GM13976 (cell line): ENCODE measurements around the gene PRR14.

Experiments
- DNase-seq: peaks from one replicate; pipeline ENCODE4 v3.0.0; 2012; ENCODE audit warnings: low spot score
- CTCF ChIP-seq: IDR thresholded peaks from 2 replicates; pipeline ENCODE4 v1.5.1; 2012; ENCODE audit warnings: borderline replicate concordance, mild to moderate bottlenecking; ENCODE audit not compliant: insufficient read depth; ENCODE audit errors: extremely low read depth, missing control alignments, control extremely low read depth
- in situ Hi-C: fragments of 300-500 bp; cut with MboI; formaldehyde crosslinking; loops from one replicate; pipeline ENCODE4 v1.12.0; 2022; ENCODE audit warnings: low sequenced_read_pairs, mixed read lengths, inconsistent platforms; ENCODE audit not compliant: unreplicated experiment

The PRR14 gene

DNA sequence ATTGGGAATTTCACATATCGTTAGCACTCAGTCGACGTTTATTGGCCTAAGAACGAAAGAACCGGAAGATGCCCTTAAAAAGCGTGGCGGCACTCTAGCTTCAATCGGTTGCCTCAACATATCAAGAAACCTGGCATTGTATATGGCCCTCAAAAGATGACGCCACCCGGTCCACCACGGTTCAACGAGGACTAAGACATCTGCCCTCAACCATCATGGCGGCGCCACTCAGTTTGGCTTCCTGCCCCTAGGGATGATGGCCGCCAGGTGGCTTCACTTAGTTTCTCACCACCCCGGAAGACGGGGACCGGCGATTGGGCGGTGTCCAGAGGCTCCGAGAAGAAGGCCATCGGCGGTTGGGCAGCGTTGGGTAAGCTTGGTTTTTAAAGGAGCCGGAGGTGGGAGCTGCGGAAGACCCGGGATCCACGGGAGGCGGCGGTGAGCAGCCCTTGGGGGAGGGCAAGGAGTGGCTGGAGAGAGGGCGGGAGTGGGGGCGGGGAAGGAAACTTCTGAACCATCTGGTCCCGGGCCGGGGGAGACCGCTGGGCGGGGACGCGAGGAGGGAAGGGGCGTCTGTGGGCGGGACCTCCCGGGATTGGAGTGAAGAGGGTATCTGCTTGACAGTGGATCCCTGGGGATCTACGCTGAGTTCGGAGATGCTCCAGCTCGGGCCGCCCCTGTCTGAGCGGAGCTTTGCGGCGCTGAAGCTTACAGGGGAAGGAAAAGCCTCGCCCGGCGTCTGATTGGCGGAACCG, at the start of gene PRR14:
PRR14 (plus strand) TSS at position 592 of the 755 bp plus-strand sequence. CDS start 686 bp downstream, outside the sequence.
- DNase-seq = peak; percentile 93
- in situ Hi-C loops = no loop called here
- TF ChIP-seq CTCF = peak; percentile 9

GRCh38 chr16:30601966-30602365, 48.8 kb upstream of the PRR14 start:
- in situ Hi-C loops = loop anchor here (25.0 kb wide), 2 partner anchors 165 to 490 kb away; partner anchors contain the start of genes DCTPP1, GDPD3, MAPK3 and SEPHS2
- no peak for DNase-seq

DNA sequence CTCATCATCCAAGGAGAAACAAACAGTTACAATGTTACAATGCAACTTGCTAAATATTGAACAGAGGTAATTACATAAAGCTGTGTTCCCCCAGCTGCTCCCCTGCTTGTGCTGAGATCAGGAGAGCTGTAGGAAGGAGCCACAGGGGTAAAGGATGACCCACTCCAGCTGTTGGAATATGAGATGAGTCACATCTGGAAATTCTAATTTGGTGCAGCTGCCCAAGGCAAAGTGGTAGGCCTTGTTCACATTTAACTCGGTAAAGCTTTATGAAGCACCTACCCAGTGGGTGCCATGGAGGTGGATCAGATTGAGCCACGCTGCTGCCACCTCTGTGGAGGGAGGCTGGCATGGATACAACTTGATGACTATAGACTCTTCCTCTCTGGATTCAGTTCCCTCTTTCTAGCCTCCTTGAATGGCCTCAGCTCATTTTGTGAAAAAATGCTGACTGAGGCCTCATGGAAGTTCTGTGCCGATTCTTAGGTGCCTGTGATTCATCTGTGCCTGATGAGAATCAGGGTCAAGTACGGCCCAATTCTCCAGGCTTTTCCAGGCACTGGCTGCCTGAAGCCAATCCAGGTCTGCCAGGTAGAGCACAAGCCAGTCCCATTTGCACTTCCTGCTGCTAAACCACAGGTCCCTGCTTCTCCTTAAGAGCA, 48.0 kb upstream of the PRR14 start:
- DNase-seq = no peak
- TF ChIP-seq CTCF = no peak
- in situ Hi-C loops = loop anchor here (25.0 kb wide), 2 partner anchors 165 to 490 kb away; partner anchors contain the start of genes DCTPP1, GDPD3, MAPK3 and SEPHS2

More at GRCh38 chr16:30601966-30602365, 48.8 kb upstream of the PRR14 start:
- no peak for TF ChIP-seq CTCF

DNA sequence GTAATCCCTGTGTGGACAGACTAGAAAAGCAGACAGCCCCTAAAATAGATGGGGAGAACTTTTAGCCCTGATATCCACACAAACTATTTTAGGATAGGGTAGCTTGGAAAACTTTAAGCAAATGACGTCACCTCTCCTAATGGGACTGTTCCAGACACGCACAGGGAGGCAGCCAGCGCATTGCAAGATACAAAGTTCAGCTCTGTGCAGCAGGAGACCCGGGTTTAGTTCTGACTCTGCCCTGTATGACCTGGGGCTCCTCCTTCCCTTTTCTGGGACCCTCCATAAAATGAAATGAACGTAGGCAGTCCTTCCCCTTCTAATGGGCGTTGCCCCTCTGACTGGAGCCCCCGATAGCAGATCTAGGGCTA, 46.8 kb upstream of the PRR14 start:
- DNase-seq = no peak
- no peak for TF ChIP-seq CTCF
- in situ Hi-C loops = loop anchor here (25.0 kb wide), 2 partner anchors 167 to 492 kb away; partner anchors contain the start of genes DCTPP1, GDPD3, MAPK3 and SEPHS2

DNA sequence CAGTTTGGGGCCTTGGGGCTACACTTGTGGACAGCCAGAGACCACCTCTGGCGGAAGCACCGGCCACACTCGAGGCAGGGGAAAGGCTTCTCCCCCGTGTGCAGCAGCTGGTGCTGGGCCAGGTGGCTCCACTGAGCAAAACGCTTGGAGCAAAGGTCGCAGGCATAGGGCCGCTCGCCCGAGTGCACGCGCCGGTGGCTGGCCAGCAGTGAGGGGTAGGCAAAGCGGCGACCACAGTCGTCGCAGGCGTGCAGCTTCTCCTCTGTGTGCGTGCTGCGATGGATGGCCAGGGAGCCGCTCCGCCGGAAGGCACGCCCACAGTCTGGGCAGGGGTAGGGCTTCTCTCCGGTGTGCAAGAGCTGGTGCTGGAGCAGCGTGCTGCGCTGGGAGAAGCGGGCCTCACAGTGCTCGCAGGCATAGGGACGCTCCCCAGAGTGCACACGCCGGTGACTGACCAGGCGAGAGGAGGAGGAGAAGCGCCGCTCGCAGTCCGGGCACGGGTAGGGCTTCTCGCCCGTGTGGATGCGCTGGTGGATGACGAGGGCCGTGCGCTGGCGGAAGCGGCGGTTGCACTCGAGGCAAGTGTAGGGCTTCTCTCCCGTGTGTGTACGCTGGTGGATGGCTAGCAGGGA, 46.3 kb upstream of the PRR14 start:
- in situ Hi-C loops = loop anchor here (25.0 kb wide), 2 partner anchors 167 to 492 kb away; partner anchors contain the start of genes DCTPP1, GDPD3, MAPK3 and SEPHS2
- DNase-seq = no peak
- TF ChIP-seq CTCF = no peak

GRCh38 chr16:30605158-30605557, 45.6 kb upstream of the PRR14 start:
- in situ Hi-C loops = loop anchor here (25.0 kb wide), 2 partner anchors 168 to 493 kb away; partner anchors contain the start of genes DCTPP1, GDPD3, MAPK3 and SEPHS2
- TF ChIP-seq CTCF = no peak
- no peak for DNase-seq
